Gastroesophageal sphincter (tissue), 3 donors: ENCODE measurements around the gene FZD2.

Experiments used
- EP300 ChIP-seq: sonication (generic); formaldehyde crosslinking; IDR thresholded peaks from one replicate; pipeline ENCODE4 v1.6.1; 2017; ENCODE audit warnings: antibody characterized with exemption, mild to moderate bottlenecking
- TF ChIP-seq, protein P1 (sequence below), 4 experiments: fragments of 200-600 bp in 2 of 4; fragments of 450-650 bp in 2 of 4; sonication (generic) in 1 of 4; IDR thresholded peaks; one replicate each; pipeline ENCODE4 v1.5.1; 2017 to 2019; ENCODE audit warnings: antibody characterized with exemption in 4 of 4, mild to moderate bottlenecking in 2 of 4, moderate library complexity in 2 of 4

DNA sequence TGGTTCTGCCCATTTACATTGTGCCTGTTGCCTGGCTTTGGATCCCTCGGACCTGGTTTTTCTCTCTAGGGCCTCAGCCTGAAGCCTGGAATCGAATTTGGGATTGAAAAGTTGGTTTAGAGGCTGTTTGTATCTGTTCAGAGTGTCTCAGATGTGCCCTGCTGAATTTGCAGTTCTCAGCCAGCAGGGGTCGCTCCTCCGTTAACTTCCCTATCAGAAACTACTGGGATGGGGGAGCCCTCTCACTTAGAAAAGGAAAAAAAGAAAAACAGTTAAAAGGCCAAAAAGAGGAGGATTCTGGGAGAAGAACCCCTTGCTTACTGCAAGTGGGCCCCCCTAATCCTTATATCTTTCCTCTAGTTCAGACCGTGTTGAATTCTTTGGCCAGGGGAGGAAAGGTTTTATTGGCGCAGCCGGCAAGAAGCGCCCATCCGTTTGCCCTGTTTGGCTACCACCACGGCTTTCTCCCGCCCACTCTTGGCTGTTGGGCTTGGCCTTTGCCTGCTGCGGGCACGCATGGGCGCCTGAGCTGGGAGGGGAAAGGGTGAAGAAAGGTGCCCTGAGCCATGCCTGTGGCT, 8.7 kb downstream of the FZD2 start:
- TF ChIP-seq, protein P1, sequence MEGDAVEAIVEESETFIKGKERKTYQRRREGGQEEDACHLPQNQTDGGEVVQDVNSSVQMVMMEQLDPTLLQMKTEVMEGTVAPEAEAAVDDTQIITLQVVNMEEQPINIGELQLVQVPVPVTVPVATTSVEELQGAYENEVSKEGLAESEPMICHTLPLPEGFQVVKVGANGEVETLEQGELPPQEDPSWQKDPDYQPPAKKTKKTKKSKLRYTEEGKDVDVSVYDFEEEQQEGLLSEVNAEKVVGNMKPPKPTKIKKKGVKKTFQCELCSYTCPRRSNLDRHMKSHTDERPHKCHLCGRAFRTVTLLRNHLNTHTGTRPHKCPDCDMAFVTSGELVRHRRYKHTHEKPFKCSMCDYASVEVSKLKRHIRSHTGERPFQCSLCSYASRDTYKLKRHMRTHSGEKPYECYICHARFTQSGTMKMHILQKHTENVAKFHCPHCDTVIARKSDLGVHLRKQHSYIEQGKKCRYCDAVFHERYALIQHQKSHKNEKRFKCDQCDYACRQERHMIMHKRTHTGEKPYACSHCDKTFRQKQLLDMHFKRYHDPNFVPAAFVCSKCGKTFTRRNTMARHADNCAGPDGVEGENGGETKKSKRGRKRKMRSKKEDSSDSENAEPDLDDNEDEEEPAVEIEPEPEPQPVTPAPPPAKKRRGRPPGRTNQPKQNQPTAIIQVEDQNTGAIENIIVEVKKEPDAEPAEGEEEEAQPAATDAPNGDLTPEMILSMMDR (IDR thresholded peaks at IDR 0.05), result no peak
- TF ChIP-seq EP300, result no peak
